Endothelial cell of umbilical vein (primary cell): ENCODE data around the gene LGI1.

Experiments used
- CTCF ChIP-seq, 2 donors: IDR thresholded peaks; 1 replicate in 1 of 2; 2 replicates in 1 of 2; pipeline ENCODE4 v1.5.1; 2011; ENCODE audit warnings: low read length in 2 of 2, mild to moderate bottlenecking in 2 of 2, moderate library complexity in 2 of 2, control low read depth in 1 of 2, inconsistent platforms in 1 of 2, low read depth in 1 of 2; ENCODE audit not compliant: insufficient read depth in 1 of 2; ENCODE audit errors: extremely low read depth in 1 of 2
- EZH2 ChIP-seq: IDR thresholded peaks from 2 replicates; pipeline ENCODE4 v1.6.1; 2012; ENCODE audit warnings: borderline replicate concordance, low read depth, mild to moderate bottlenecking, moderate library complexity, low read length, inconsistent platforms; ENCODE audit not compliant: severe bottlenecking
- FOS ChIP-seq: IDR thresholded peaks from 2 replicates; pipeline ENCODE4 v1.6.1; 2011; ENCODE audit warnings: mild to moderate bottlenecking, low read length, moderate library complexity, borderline replicate concordance; ENCODE audit not compliant: insufficient read depth
- GATA2 ChIP-seq: IDR thresholded peaks from 2 replicates; pipeline ENCODE4 v1.7.0; 2011; ENCODE audit warnings: low read depth, mild to moderate bottlenecking, moderate library complexity, mixed read lengths, low read length; ENCODE audit not compliant: insufficient read length, insufficient read depth
- POLR2A ChIP-seq: IDR thresholded peaks from 2 replicates; pipeline ENCODE4 v1.6.1; 2012; ENCODE audit warnings: low read depth, mild to moderate bottlenecking, control low read depth, low read length
- POLR2AphosphoS5 ChIP-seq: IDR thresholded peaks from 2 replicates; pipeline ENCODE4 v1.6.1; 2012; ENCODE audit warnings: low read depth, mild to moderate bottlenecking, control low read depth, low read length, moderate library complexity; ENCODE audit not compliant: insufficient read depth

DNA sequence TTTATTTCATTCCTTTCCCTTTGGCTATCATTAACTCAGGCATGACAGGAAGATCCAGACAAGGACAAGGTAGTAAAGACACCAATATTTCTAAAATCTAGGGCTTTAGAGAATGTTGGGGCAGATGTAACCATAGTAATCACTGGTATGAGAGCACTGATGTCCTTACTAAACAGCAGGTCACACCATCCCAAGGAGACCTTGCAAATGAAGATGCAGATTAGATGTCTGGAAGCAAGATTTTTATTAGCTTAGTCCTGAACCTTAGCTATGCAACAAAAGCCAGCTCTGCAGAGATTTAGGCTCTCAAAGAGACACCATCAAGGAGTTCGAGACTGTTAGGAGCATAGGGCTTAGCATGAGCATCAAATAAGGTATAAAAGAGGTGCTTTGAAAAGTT lies 31.7 kb upstream of the LGI1 start:
- TF ChIP-seq CTCF (IDR thresholded peaks at IDR 0.05; ENCODE audit: extremely low read depth in 1 of 2, insufficient read depth in 1 of 2, low read depth in 1 of 2, low read length in 2 of 2) (no peak), POLR2AphosphoS5 (no peak), POLR2A (no peak), EZH2 (no peak), FOS (no peak), GATA2 (no peak)
